Measurements from ENCODE around the gene PRR7. TPM values are rescaled to one million over a fixed set of nuclear protein-coding genes. Genes with fewer than 3 reads are reported as not detected.

The PRR7 gene
- total and polyA plus RNA-seq, 2 of the 13 experiments (the other 11 are each of a cell fraction or from before 2014, with no cell fraction given): 4.8 to 5.0 TPM

DNA sequence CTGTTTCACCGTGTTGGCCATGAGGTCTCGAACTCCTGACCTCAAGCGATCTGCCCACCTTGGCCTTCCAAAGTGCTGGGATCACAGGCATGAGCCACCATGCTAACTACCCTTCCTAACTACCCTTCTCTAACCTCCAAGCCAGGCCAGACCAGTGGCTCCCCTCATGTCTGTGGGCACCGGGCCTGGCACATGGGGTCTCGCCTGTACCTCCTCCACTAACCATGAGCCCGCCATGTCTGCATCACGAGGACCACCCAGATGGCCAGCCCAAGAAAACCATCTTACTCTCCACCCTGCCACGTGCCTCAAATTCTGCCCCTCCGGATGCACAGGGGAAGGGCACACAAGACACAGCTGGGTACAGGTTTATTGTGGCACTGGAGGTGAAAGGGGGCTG, 36.4 kb downstream of the PRR7 start:
- TF ChIP-seq THAP11 (CRISPR knock-in tag; IDR thresholded peaks at IDR 0.05) (no peak), ZNF781 (CRISPR knock-in tag; IDR thresholded peaks at IDR 0.05; ENCODE audit: borderline replicate concordance, not compliant biosample characterization) (no peak), SIN3A (IDR thresholded peaks at IDR 0.05; ENCODE audit: borderline replicate concordance, low read depth, low read length) (no peak), BORCS8-MEF2B (CRISPR knock-in tag; IDR thresholded peaks at IDR 0.05) (no peak), MAFK (conservative IDR thresholded peaks at IDR 0.05 in 1 of 2, IDR thresholded peaks at IDR 0.05 in 1 of 2; ENCODE audit: low read length in 2 of 2) (no peak), DMAP1 (CRISPR knock-in tag; IDR thresholded peaks at IDR 0.05) (no peak), ATRX (CRISPR knock-in tag; IDR thresholded peaks at IDR 0.05; ENCODE audit: borderline replicate concordance) (no peak), HNRNPH1 (optimal IDR thresholded peaks at IDR 0.05; ENCODE audit: low read depth, low read length) (no peak)
- TF ChIP-seq, protein P1, sequence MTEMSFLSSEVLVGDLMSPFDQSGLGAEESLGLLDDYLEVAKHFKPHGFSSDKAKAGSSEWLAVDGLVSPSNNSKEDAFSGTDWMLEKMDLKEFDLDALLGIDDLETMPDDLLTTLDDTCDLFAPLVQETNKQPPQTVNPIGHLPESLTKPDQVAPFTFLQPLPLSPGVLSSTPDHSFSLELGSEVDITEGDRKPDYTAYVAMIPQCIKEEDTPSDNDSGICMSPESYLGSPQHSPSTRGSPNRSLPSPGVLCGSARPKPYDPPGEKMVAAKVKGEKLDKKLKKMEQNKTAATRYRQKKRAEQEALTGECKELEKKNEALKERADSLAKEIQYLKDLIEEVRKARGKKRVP (CRISPR knock-in tag; IDR thresholded peaks at IDR 0.05): no peak
- TF ChIP-seq, protein P2, sequence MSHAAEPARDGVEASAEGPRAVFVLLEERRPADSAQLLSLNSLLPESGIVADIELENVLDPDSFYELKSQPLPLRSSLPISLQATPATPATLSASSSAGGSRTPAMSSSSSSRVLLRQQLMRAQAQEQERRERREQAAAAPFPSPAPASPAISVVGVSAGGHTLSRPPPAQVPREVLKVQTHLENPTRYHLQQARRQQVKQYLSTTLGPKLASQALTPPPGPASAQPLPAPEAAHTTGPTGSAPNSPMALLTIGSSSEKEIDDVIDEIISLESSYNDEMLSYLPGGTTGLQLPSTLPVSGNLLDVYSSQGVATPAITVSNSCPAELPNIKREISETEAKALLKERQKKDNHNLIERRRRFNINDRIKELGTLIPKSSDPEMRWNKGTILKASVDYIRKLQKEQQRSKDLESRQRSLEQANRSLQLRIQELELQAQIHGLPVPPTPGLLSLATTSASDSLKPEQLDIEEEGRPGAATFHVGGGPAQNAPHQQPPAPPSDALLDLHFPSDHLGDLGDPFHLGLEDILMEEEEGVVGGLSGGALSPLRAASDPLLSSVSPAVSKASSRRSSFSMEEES (CRISPR knock-in tag; IDR thresholded peaks at IDR 0.05): no peak
- H3K9ac ChIP-seq (ENCODE audit: insufficient read depth, low read depth, low read length): no peak overlapping the region
- no peak for ATAC-seq
- ChIA-PET POLR2A (no interaction called here), CTCF (ENCODE audit: low intra/inter-chr PET ratio, low total read pairs) (no interaction called here)
- WGBS (ENCODE audit: low lambda C conversion rate): 96% methylated on average over 9 of the region's 9 CpGs
- FAIRE-seq: no peak
- H3K4me2 ChIP-seq (ENCODE audit: low read depth, low read length): no peak overlapping the region
- peaks cover 15% of the 10 kb centered on the region for H3K4me1 ChIP-seq (ENCODE audit: insufficient read depth, low read length)
- no peak overlapping the region for H3K4me3 ChIP-seq (replicated peaks in 1 of 3; ENCODE audit: insufficient read depth in 1 of 3, low read depth in 2 of 3, low read length in 3 of 3)
- no peaks in the 10 kb centered on the region for H3K79me2 ChIP-seq (ENCODE audit: insufficient read depth, low read length)
- H3K27ac ChIP-seq (ENCODE audit: extremely low read length, insufficient read depth, low read length): no peak overlapping the region
- H2AFZ ChIP-seq (ENCODE audit: low read length): no peak overlapping the region
- DNase-seq (ENCODE audit: low spot score): no peak
- in situ Hi-C loops (cut with HindIII; ENCODE audit: extremely low pct_ligation_motif_present, low pct_unique_long_range_greater_than_20kb): no loop called here
- intact Hi-C loops (cut with micrococcal nuclease; ENCODE audit: unreplicated experiment): no loop called here
- H3K27me3 ChIP-seq (ENCODE audit: control insufficient read depth in 1 of 2, insufficient read depth in 2 of 2, low read length in 2 of 2): no peaks in the 10 kb centered on the region
- no peaks in the 10 kb centered on the region for H4K20me1 ChIP-seq (ENCODE audit: insufficient read depth, low read length)
- no peaks in the 10 kb centered on the region for H3K9me3 ChIP-seq (ENCODE audit: low read length)
- H3K36me3 ChIP-seq (replicated peaks in 1 of 2; ENCODE audit: control insufficient read depth in 1 of 2, insufficient read depth in 2 of 2, low read length in 2 of 2): peaks cover 6 to 7% of the 10 kb centered on the region in 2 experiments; a peak in 4 of 5 replicates
- no TSS peak for BruUV-seq (replicated peaks)

Data from HepG2 (cell line).